HCT116 (cell line): Measurements from ENCODE around the gene CRADD.

Experiments used
- CEBPB ChIP-seq: IDR thresholded peaks from 2 replicates; pipeline ENCODE4 v1.6.1; 2012; ENCODE audit warnings: low read depth
- EZH2 ChIP-seq: fragments of 200-600 bp; sonication (generic); IDR thresholded peaks from 2 replicates; pipeline ENCODE4 v1.6.1; 2017; ENCODE audit warnings: antibody characterized with exemption, mixed run types
- POLR2A ChIP-seq: IDR thresholded peaks from 2 replicates; pipeline ENCODE4 v1.7.0; 2011; ENCODE audit warnings: borderline replicate concordance; ENCODE audit not compliant: insufficient read depth, insufficient read length; ENCODE audit errors: extremely low read depth
- POLR2AphosphoS5 ChIP-seq: IDR thresholded peaks from 2 replicates; pipeline ENCODE4 v1.6.1; 2011; ENCODE audit warnings: mild to moderate bottlenecking, low read depth, low read length, moderate library complexity
- REST ChIP-seq: IDR thresholded peaks from 2 replicates; pipeline ENCODE4 v1.6.1; 2012; ENCODE audit warnings: low read depth
- SIN3A ChIP-seq: IDR thresholded peaks from 2 replicates; pipeline ENCODE4 v1.6.1; 2012; ENCODE audit warnings: low read depth
- SP1 ChIP-seq: IDR thresholded peaks from 2 replicates; pipeline ENCODE4 v1.6.1; 2012; ENCODE audit warnings: low read depth
- TCF7L2 ChIP-seq: IDR thresholded peaks from 2 replicates; pipeline ENCODE4 v1.7.0; 2011; ENCODE audit warnings: borderline replicate concordance, inconsistent platforms; ENCODE audit not compliant: insufficient read depth, insufficient read length; ENCODE audit errors: extremely low read depth
- YY1 ChIP-seq: IDR thresholded peaks from 2 replicates; pipeline ENCODE4 v1.6.1; 2011; ENCODE audit warnings: low read length, low read depth, moderate library complexity, mild to moderate bottlenecking; ENCODE audit not compliant: insufficient replicate concordance; ENCODE audit errors: extremely low read depth
- ZNF274 ChIP-seq: fragments of 200-500 bp; sonication (Bioruptor generic); IDR thresholded peaks from 2 replicates; pipeline ENCODE4 v1.6.1; 2014; ENCODE audit warnings: mild to moderate bottlenecking, low read depth, low read length, inconsistent platforms
- TF ChIP-seq, protein P1 (sequence below), 3 experiments: fragments of 200-600 bp in 1 of 3; sonication (generic) in 1 of 3; IDR thresholded peaks in 2 of 3; conservative IDR thresholded peaks in 1 of 3; 2 replicates each; pipeline ENCODE4 v1.5.1; 2012 to 2017; ENCODE audit warnings: low read depth in 2 of 3, low read length in 2 of 3, antibody characterized with exemption in 1 of 3, borderline replicate concordance in 1 of 3, control low read depth in 1 of 3, mild to moderate bottlenecking in 1 of 3, mixed read lengths in 1 of 3, mixed run types in 1 of 3, moderate library complexity in 1 of 3; ENCODE audit not compliant: insufficient read depth in 1 of 3
- TF ChIP-seq, protein P2 (sequence below): IDR thresholded peaks from 2 replicates; pipeline ENCODE4 v1.6.1; 2011; ENCODE audit warnings: mild to moderate bottlenecking, low read length, moderate library complexity; ENCODE audit not compliant: insufficient replicate concordance; ENCODE audit errors: extremely low read depth
- TF ChIP-seq, protein P3 (sequence below): IDR thresholded peaks from 2 replicates; pipeline ENCODE4 v1.6.1; 2012

DNA sequence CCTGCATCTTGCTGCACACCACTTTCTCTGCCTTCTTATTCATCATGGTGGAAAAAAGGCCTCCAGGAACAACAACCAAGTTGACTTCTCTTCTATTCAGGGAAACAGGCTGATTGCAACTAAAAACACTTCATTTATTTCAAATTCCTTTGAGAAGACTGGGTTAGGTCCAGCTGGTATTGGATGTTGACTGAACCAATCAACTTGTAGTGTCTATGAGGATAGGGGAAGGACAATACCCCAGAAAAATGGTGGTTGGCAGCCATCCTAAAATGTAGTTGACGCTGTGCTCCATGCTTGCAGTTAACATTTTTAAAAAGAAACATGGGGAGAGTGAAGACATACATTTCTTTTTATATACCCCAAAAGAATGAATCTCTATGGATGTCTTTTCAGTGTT lies 34.4 kb upstream of the CRADD start:
- TF ChIP-seq, protein P1, sequence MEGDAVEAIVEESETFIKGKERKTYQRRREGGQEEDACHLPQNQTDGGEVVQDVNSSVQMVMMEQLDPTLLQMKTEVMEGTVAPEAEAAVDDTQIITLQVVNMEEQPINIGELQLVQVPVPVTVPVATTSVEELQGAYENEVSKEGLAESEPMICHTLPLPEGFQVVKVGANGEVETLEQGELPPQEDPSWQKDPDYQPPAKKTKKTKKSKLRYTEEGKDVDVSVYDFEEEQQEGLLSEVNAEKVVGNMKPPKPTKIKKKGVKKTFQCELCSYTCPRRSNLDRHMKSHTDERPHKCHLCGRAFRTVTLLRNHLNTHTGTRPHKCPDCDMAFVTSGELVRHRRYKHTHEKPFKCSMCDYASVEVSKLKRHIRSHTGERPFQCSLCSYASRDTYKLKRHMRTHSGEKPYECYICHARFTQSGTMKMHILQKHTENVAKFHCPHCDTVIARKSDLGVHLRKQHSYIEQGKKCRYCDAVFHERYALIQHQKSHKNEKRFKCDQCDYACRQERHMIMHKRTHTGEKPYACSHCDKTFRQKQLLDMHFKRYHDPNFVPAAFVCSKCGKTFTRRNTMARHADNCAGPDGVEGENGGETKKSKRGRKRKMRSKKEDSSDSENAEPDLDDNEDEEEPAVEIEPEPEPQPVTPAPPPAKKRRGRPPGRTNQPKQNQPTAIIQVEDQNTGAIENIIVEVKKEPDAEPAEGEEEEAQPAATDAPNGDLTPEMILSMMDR (IDR thresholded peaks at IDR 0.05 in 2 of 3, conservative IDR thresholded peaks at IDR 0.05 in 1 of 3; ENCODE audit: borderline replicate concordance in 1 of 3, insufficient read depth in 1 of 3, low read depth in 2 of 3, low read length in 2 of 3): no peak
- TF ChIP-seq, protein P2, sequence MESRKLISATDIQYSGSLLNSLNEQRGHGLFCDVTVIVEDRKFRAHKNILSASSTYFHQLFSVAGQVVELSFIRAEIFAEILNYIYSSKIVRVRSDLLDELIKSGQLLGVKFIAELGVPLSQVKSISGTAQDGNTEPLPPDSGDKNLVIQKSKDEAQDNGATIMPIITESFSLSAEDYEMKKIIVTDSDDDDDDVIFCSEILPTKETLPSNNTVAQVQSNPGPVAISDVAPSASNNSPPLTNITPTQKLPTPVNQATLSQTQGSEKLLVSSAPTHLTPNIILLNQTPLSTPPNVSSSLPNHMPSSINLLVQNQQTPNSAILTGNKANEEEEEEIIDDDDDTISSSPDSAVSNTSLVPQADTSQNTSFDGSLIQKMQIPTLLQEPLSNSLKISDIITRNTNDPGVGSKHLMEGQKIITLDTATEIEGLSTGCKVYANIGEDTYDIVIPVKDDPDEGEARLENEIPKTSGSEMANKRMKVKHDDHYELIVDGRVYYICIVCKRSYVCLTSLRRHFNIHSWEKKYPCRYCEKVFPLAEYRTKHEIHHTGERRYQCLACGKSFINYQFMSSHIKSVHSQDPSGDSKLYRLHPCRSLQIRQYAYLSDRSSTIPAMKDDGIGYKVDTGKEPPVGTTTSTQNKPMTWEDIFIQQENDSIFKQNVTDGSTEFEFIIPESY: no peak
- no peak for TF ChIP-seq SIN3A
- no peak for TF ChIP-seq EZH2
- TF ChIP-seq, protein P3, sequence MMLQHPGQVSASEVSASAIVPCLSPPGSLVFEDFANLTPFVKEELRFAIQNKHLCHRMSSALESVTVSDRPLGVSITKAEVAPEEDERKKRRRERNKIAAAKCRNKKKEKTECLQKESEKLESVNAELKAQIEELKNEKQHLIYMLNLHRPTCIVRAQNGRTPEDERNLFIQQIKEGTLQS: no peak
- TF ChIP-seq SP1: no peak
- no peak for TF ChIP-seq CEBPB
- TF ChIP-seq REST: no peak
- TF ChIP-seq POLR2AphosphoS5: no peak
- TF ChIP-seq ZNF274: no peak
- TF ChIP-seq YY1: no peak
- TF ChIP-seq TCF7L2: no peak
- TF ChIP-seq POLR2A: no peak
